Endothelial cell of umbilical vein (primary cell): ENCODE measurements around the gene LRRC46. TPM values are rescaled to one million over a fixed set of nuclear protein-coding genes. Genes with fewer than 3 reads are reported as not detected.

Source experiments
- BruUV-seq: library from RNA; stranded (reverse); fragments of 400-500 nt; replicated peaks from 2 replicates; lab custom pipeline; 2021; lab: Mats Ljungman, UMichigan
- CTCF ChIA-PET: fragments of 300-600, 350-600 bp; sonication (Branson Sonifier 250); formaldehyde crosslinking; loops from one replicate; lab custom pipeline; 2021; ENCODE audit warnings: antibody characterized with exemption, inconsistent platforms; lab: Charles Lee
- POLR2A ChIA-PET: fragments of 300-600, 350-600 bp; sonication (Branson Sonifier 250); formaldehyde crosslinking; loops from one replicate; lab custom pipeline; 2021; ENCODE audit warnings: antibody characterized with exemption, inconsistent platforms; lab: Charles Lee
- DNase-seq: peaks from one replicate; pipeline ENCODE4 v3.0.0-alpha.2; 2011; ENCODE audit warnings: low read depth, low spot score
- FAIRE-seq: peaks from 2 replicates; lab custom pipeline; 2011; peaks lifted over from hg19 to GRCh38; lab: Jason Lieb, UNC
- H2AFZ ChIP-seq: 2 replicates; pipeline ENCODE4 v1.6.0; 2012; ENCODE audit warnings: low read depth, low read length, control low read depth, inconsistent platforms
- H3K27ac ChIP-seq: 2 replicates; pipeline ENCODE4 v1.5.1; 2011; ENCODE audit warnings: low read depth, mild to moderate bottlenecking, control low read depth, low read length, moderate library complexity; ENCODE audit not compliant: insufficient read depth
- H3K27me3 ChIP-seq, 2 experiments: 2 replicates each; pipeline versions ENCODE4 v1.6.0 to v1.6.1; 2011; ENCODE audit warnings: low read length in 2 of 2, mixed read lengths in 1 of 2; ENCODE audit not compliant: control insufficient read depth in 2 of 2, insufficient read depth in 2 of 2
- H3K36me3 ChIP-seq, 2 experiments: 2 replicates in 1 of 2; 3 replicates in 1 of 2; pipeline ENCODE4 v1.5.1; 2011; ENCODE audit warnings: low read length in 2 of 2, mild to moderate bottlenecking in 1 of 2, moderate library complexity in 1 of 2; ENCODE audit not compliant: control insufficient read depth in 2 of 2, insufficient read depth in 2 of 2; ENCODE audit errors: extremely low read depth in 1 of 2
- H3K4me1 ChIP-seq: 3 replicates; pipeline ENCODE4 v1.5.1; 2011; ENCODE audit warnings: mild to moderate bottlenecking, low read length; ENCODE audit not compliant: control insufficient read depth, insufficient read depth; ENCODE audit errors: extremely low read depth
- H3K4me2 ChIP-seq: 2 replicates; pipeline ENCODE4 v1.6.1; 2011; ENCODE audit warnings: low read length, control low read depth, mixed read lengths; ENCODE audit not compliant: insufficient read depth
- H3K4me3 ChIP-seq, 3 experiments: fragments of 200-600 bp in 1 of 3; sonication (generic), shearing (Covaris generic) in 1 of 3; replicated peaks in 1 of 3; 2 replicates each; pipeline ENCODE4 v1.5.1; 2011 to 2016; ENCODE audit warnings: control low read depth in 3 of 3, low read length in 3 of 3, mild to moderate bottlenecking in 2 of 3, inconsistent platforms in 1 of 3, low read depth in 1 of 3, moderate library complexity in 1 of 3; ENCODE audit not compliant: insufficient read depth in 1 of 3
- H3K79me2 ChIP-seq: 2 replicates; pipeline ENCODE4 v1.6.0; 2012; ENCODE audit warnings: low read length, inconsistent platforms; ENCODE audit not compliant: control insufficient read depth, insufficient read depth
- H3K9ac ChIP-seq: replicated peaks from 2 replicates; pipeline ENCODE3; 2011; ENCODE audit warnings: low read length, control low read depth; ENCODE audit not compliant: insufficient read depth; ENCODE audit errors: extremely low read depth
- H3K9me1 ChIP-seq: replicated peaks from 3 replicates; pipeline ENCODE4 v1.6.0; 2011; ENCODE audit warnings: mild to moderate bottlenecking, low read length; ENCODE audit not compliant: control insufficient read depth, insufficient read depth; ENCODE audit errors: extremely low read depth
- H3K9me3 ChIP-seq: replicated peaks from 2 replicates; pipeline ENCODE4 v1.5.1; 2012; ENCODE audit warnings: low read length, inconsistent platforms; ENCODE audit not compliant: control insufficient read depth, insufficient read depth
- H4K20me1 ChIP-seq: replicated peaks from 2 replicates; pipeline ENCODE3; 2011; ENCODE audit warnings: mild to moderate bottlenecking, low read length; ENCODE audit not compliant: control insufficient read depth, insufficient read depth; ENCODE audit errors: extremely low read depth
- EZH2 ChIP-seq: IDR thresholded peaks from 2 replicates; pipeline ENCODE4 v1.6.1; 2012; ENCODE audit warnings: borderline replicate concordance, low read depth, mild to moderate bottlenecking, moderate library complexity, low read length, inconsistent platforms; ENCODE audit not compliant: severe bottlenecking
- FOS ChIP-seq: IDR thresholded peaks from 2 replicates; pipeline ENCODE4 v1.6.1; 2011; ENCODE audit warnings: mild to moderate bottlenecking, low read length, moderate library complexity, borderline replicate concordance; ENCODE audit not compliant: insufficient read depth
- GATA2 ChIP-seq: IDR thresholded peaks from 2 replicates; pipeline ENCODE4 v1.7.0; 2011; ENCODE audit warnings: low read depth, mild to moderate bottlenecking, moderate library complexity, mixed read lengths, low read length; ENCODE audit not compliant: insufficient read length, insufficient read depth
- JUN ChIP-seq: IDR thresholded peaks from 2 replicates; pipeline ENCODE4 v1.6.1; 2011; ENCODE audit warnings: borderline replicate concordance, low read depth; ENCODE audit not compliant: insufficient read length, insufficient read depth
- MYC ChIP-seq: IDR thresholded peaks from one replicate; pipeline ENCODE4 v1.6.1; 2011; ENCODE audit warnings: mild to moderate bottlenecking, low read depth, low read length
- POLR2A ChIP-seq: IDR thresholded peaks from 2 replicates; pipeline ENCODE4 v1.6.1; 2012; ENCODE audit warnings: low read depth, mild to moderate bottlenecking, control low read depth, low read length
- POLR2AphosphoS5 ChIP-seq: IDR thresholded peaks from 2 replicates; pipeline ENCODE4 v1.6.1; 2012; ENCODE audit warnings: low read depth, mild to moderate bottlenecking, control low read depth, low read length, moderate library complexity; ENCODE audit not compliant: insufficient read depth
- dilution Hi-C: fragments of 300-500 bp; cut with MboI; formaldehyde crosslinking; loops from one replicate; pipeline ENCODE4 v1.15.0; 2019; ENCODE audit warnings: low sequenced_read_pairs; ENCODE audit not compliant: extremely low pct_ligation_motif_present
- intact Hi-C: fragments of 100-400 bp; cut with micrococcal nuclease; formaldehyde crosslinking; loops from one replicate; pipeline ENCODE4 v1.10.0; 2022
- polyA plus RNA-seq, 4 experiments: library from polyadenylated mRNA; depleted of rRNA in 3 of 4; stranded (reverse) in 3 of 4; unstranded in 1 of 4; fragments of >200 nt; gene quantifications; 2 replicates each; pipeline versions ENCODE4 v1.2.1 to v1.2.3, GENCODE V29; 2011 to 2012; ENCODE audit warnings: missing spikeins in 1 of 4
- total RNA-seq: library from RNA; stranded (reverse); gene quantifications from 2 replicates; pipeline ENCODE4 v1.2.3, GENCODE V29; 2021
- TF ChIP-seq, protein P1 (sequence below): IDR thresholded peaks from 2 replicates; pipeline ENCODE4 v1.6.1; 2011; ENCODE audit not compliant: insufficient read depth, insufficient read length
- TF ChIP-seq, protein P2 (sequence below), 2 donors: IDR thresholded peaks; 1 replicate in 1 of 2; 2 replicates in 1 of 2; pipeline ENCODE4 v1.5.1; 2011; ENCODE audit warnings: low read length in 2 of 2, mild to moderate bottlenecking in 2 of 2, moderate library complexity in 2 of 2, control low read depth in 1 of 2, inconsistent platforms in 1 of 2, low read depth in 1 of 2; ENCODE audit not compliant: insufficient read depth in 1 of 2; ENCODE audit errors: extremely low read depth in 1 of 2

Gene LRRC46
- total and polyA plus RNA-seq, 2 donors (not counting 3 experiments of a cell fraction or from before 2014, with no cell fraction given) = 0.36 to 0.42 TPM

DNA sequence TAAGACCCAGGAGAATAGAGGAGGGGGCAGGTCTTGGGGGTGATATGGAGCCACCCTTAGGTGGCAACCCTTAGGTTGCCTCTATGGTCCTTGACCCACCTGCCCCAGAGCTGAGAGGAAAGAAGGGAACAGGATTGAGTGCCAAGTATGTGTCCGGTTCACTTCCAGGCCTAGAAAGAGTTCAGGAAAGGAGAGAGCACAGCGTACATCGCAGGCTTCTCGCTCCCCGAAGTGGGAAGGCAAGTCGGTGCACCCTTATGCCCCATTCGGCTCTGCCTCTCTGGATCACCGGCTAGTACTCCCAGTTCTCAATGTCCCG is 18.9 kb downstream of the LRRC46 start:
- Histone ChIP-seq H3K27me3 (peaks cover 3 to 11% of the 10 kb centered on the region in 2 experiments), H3K4me1 (peaks cover 10% of the 10 kb centered on the region), H3K4me2 (peak overlapping the region; percentile 23), H3K79me2 (no peaks in the 10 kb centered on the region), H3K4me3 (no peak overlapping the region), H3K36me3 (no peaks in the 10 kb centered on the region), H2AFZ (peak overlapping the region; percentile 19), H3K9me3 (no peaks in the 10 kb centered on the region), H3K27ac (no peak overlapping the region), H3K9me1 (no peaks in the 10 kb centered on the region), H4K20me1 (no peaks in the 10 kb centered on the region), H3K9ac (no peak overlapping the region)
- peak; percentile 8 for FAIRE-seq
- ChIA-PET POLR2A (no interaction called here), CTCF (interaction anchor here (0.7 to 10.2 kb wide), 10 partner anchors 9 to 168 kb away, joined by 3 to 367 read pairs (median 4); partner anchors contain the start of genes OSBPL7 and SCRN2)
- dilution Hi-C loops = no loop called here
- no peak for DNase-seq
- intact Hi-C loops = no loop called here
- BruUV-seq = no TSS peak
- TF ChIP-seq FOS = no peak
- no peak for TF ChIP-seq JUN
- no peak for TF ChIP-seq GATA2
- no peak for TF ChIP-seq POLR2A

DNA sequence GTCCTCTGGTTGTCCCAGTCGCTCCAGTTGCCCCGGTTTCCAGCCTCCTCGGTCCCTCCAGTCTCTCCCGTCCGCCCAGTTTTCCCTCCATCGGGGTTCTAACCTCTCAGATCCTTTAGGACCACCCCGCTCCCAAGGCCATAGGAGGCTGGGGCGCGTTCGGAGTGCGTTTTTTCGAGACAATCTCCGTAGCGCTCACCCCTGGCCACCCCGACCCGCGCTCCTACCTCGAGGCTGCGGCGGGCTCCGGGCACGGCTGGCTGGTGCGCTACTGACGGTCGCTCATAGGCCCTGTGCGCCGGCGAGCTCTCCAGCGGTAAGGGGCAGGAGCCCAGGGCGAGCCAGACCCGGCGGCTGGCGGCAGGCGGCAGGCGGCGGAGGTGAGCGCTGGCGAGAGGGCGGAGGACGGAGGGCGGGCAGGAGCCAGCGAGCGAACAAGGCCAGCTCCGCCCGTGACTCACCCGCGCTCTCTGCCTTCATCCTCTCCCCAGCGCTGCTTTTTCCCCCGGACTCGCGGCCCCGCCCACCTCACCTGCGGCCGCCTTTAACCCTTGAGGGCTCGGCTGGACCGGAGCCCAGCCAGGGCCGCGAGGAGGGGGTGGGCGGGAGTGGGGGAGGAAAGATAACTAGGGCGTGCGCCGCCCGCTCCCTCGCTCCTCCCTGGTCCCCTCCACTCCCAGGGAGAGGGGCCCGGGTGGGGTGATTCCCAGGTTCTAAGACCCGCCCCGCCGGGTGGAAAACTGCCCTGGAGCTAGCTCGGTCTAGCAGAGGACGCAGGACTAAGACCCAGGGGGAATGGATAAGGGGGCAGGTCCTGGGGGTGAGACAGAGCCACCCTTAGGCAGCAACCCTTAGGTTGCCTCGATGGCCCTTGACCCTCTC is 19.5 kb downstream of the LRRC46 start, which contains the start of gene SP6:
Gene SP6, minus strand, starts transcription at position 472 of the 882 bp plus-strand sequence. CDS start 2,734 bp downstream, outside the sequence.
- Histone ChIP-seq H3K9ac (no peak within 1 kb of the TSS), H4K20me1 (no peaks in the 10 kb centered on the region), H2AFZ (peak within 1 kb of the TSS; percentile 35), H3K4me1 (peaks cover 16% of the 10 kb centered on the region), H3K36me3 (no peaks in the 10 kb centered on the region), H3K9me3 (no peaks in the 10 kb centered on the region), H3K27me3 (peaks cover 3 to 11% of the 10 kb centered on the region in 2 experiments), H3K79me2 (no peaks in the 10 kb centered on the region), H3K9me1 (no peaks in the 10 kb centered on the region), H3K4me2 (peak within 1 kb of the TSS; percentile 42), H3K27ac (no peak within 1 kb of the TSS), H3K4me3 (peak within 1 kb of the TSS in 1 of 3 experiments; percentile 6)
- dilution Hi-C loops = no loop called here
- peak; percentile 58 for DNase-seq
- ChIA-PET CTCF (interaction anchor here (0.7 to 10.2 kb wide), 11 partner anchors 8 to 168 kb away, joined by 3 to 367 read pairs (median 3); partner anchors contain the start of genes OSBPL7 and SCRN2), POLR2A (no interaction called here)
- BruUV-seq = no TSS peak
- intact Hi-C loops = no loop called here
- peak; percentile 77 for FAIRE-seq
- TF ChIP-seq, protein P1, sequence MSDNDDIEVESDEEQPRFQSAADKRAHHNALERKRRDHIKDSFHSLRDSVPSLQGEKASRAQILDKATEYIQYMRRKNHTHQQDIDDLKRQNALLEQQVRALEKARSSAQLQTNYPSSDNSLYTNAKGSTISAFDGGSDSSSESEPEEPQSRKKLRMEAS = no peak
- TF ChIP-seq JUN (no peak), POLR2AphosphoS5 (peak; percentile 36), FOS (no peak), GATA2 (no peak), EZH2 (no peak), MYC (no peak), POLR2A (no peak)
- TF ChIP-seq, protein P2, sequence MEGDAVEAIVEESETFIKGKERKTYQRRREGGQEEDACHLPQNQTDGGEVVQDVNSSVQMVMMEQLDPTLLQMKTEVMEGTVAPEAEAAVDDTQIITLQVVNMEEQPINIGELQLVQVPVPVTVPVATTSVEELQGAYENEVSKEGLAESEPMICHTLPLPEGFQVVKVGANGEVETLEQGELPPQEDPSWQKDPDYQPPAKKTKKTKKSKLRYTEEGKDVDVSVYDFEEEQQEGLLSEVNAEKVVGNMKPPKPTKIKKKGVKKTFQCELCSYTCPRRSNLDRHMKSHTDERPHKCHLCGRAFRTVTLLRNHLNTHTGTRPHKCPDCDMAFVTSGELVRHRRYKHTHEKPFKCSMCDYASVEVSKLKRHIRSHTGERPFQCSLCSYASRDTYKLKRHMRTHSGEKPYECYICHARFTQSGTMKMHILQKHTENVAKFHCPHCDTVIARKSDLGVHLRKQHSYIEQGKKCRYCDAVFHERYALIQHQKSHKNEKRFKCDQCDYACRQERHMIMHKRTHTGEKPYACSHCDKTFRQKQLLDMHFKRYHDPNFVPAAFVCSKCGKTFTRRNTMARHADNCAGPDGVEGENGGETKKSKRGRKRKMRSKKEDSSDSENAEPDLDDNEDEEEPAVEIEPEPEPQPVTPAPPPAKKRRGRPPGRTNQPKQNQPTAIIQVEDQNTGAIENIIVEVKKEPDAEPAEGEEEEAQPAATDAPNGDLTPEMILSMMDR (IDR thresholded peaks at IDR 0.05; ENCODE audit: extremely low read depth in 1 of 2, insufficient read depth in 1 of 2, low read depth in 1 of 2, low read length in 2 of 2) = peak in 1 of 2 donors; percentile 31
